Spinal cord (tissue), 10 donors: ENCODE measurements around the gene IGDCC3. TPM values are rescaled to one million over a fixed set of nuclear protein-coding genes. Genes with fewer than 3 reads are reported as not detected.

Source experiments
- DNase-seq, 6 donors: peaks; one replicate each; pipeline versions ENCODE4 v3.0.0 to v3.0.0-alpha.2; 2013 to 2015; ENCODE audit warnings: low spot score in 6 of 6, low read depth in 4 of 6
- H3K27ac ChIP-seq: one replicate; pipeline ENCODE4 v1.5.1; 2013; ENCODE audit warnings: low read depth, low read length, control low read depth
- H3K27me3 ChIP-seq: one replicate; pipeline ENCODE4 v1.6.1; 2013; ENCODE audit warnings: low read length; ENCODE audit not compliant: control insufficient read depth, insufficient read depth
- H3K36me3 ChIP-seq: one replicate; pipeline ENCODE4 v1.6.1; 2013; ENCODE audit warnings: low read length; ENCODE audit not compliant: control insufficient read depth, insufficient read depth
- H3K4me1 ChIP-seq: one replicate; pipeline ENCODE4 v1.6.1; 2013; ENCODE audit warnings: low read length; ENCODE audit not compliant: control insufficient read depth, insufficient read depth
- H3K4me3 ChIP-seq: one replicate; pipeline ENCODE4 v1.5.1; 2013; ENCODE audit warnings: low read depth, low read length, control low read depth
- H3K9me3 ChIP-seq: one replicate; pipeline ENCODE4 v1.6.1; 2013; ENCODE audit warnings: low read length; ENCODE audit not compliant: control insufficient read depth, insufficient read depth
- WGBS: methylation state at CpG from one replicate; pipeline ENCODE4 v1.1.5; 2013; ENCODE audit warnings: missing lambda C conversion rate; ENCODE audit not compliant: insufficient coverage; 5-methylcytosine and 5-hydroxymethylcytosine counted together
- polyA plus RNA-seq, 2 donors: library from polyadenylated mRNA; unstranded; fragments of 120-200 nt; gene quantifications; one replicate each; pipeline ENCODE4 v1.2.1, GENCODE V29; 2013; ENCODE audit not compliant: insufficient read length in 2 of 2
- total RNA-seq, 2 donors: library from RNA; depleted of rRNA in 1 of 2; stranded (reverse); fragments of 120-200 nt in 1 of 2; fragments of >200 nt in 1 of 2; gene quantifications; one replicate each; pipeline versions ENCODE4 v1.2.3 to v1.2.4, GENCODE V29; 2013 to 2014
- donor health status: healthy.

Gene IGDCC3
- total and polyA plus RNA-seq, 4 donors: 3.6 to 20.7 (median 10.9) TPM

GRCh38 chr15:65368302-65369211 is 9.2 kb downstream of the IGDCC3 start:
- Histone ChIP-seq H3K9me3 (no peaks in the 10 kb centered on the region), H3K27me3 (no peaks in the 10 kb centered on the region), H3K4me1 (peaks cover 68% of the 10 kb centered on the region), H3K4me3 (no peak overlapping the region), H3K27ac (peak overlapping the region; percentile 85), H3K36me3 (peaks cover 39% of the 10 kb centered on the region)
- WGBS: 2% methylated on average over 6 of the region's 12 CpGs
- peak in 3 of 6 donors; percentile 68 to 93 (median 91) for DNase-seq

- Histone ChIP-seq H3K4me1 (peaks cover 58% of the 10 kb centered on the region), H3K9me3 (no peaks in the 10 kb centered on the region), H3K36me3 (peaks cover 36% of the 10 kb centered on the region), H3K4me3 (no peak overlapping the region), H3K27me3 (no peaks in the 10 kb centered on the region), H3K27ac (no peak overlapping the region)
- no peak for DNase-seq
- WGBS: 82% methylated on average over 3 of the region's 7 CpGs
These were observed 11.5 kb downstream of the IGDCC3 start for GRCh38 chr15:65366122-65366892.

- Histone ChIP-seq H3K4me1 (peaks cover 58% of the 10 kb centered on the region), H3K27me3 (no peaks in the 10 kb centered on the region), H3K9me3 (no peaks in the 10 kb centered on the region), H3K36me3 (peaks cover 36% of the 10 kb centered on the region), H3K4me3 (no peak overlapping the region), H3K27ac (no peak overlapping the region)
- DNase-seq: no peak
- WGBS: 58% methylated on average over 2 of the region's 2 CpGs
These were observed 12.6 kb downstream of the IGDCC3 start for GRCh38 chr15:65365229-65365628.

GRCh38 chr15:65363766-65364165 is 14.0 kb downstream of the IGDCC3 start:
- H3K36me3 ChIP-seq: peaks cover 34% of the 10 kb centered on the region
- H3K4me3 ChIP-seq: no peak overlapping the region
- peaks cover 48% of the 10 kb centered on the region for H3K4me1 ChIP-seq
- 93% methylated on average over 1 of the region's 2 CpGs for whole genome bisulfite sequencing
- H3K9me3 ChIP-seq: no peaks in the 10 kb centered on the region
- H3K27me3 ChIP-seq: no peaks in the 10 kb centered on the region
- H3K27ac ChIP-seq: no peak overlapping the region
- DNase-seq: no peak

- no peak for DNase-seq
These were observed 14.5 kb downstream of the IGDCC3 start for GRCh38 chr15:65363306-65363705.

GRCh38 chr15:65362491-65362890 is 15.3 kb downstream of the IGDCC3 start:
- peaks cover 35% of the 10 kb centered on the region for H3K4me1 ChIP-seq
- no peak overlapping the region for H3K4me3 ChIP-seq
- no peak overlapping the region for H3K27ac ChIP-seq
- peaks cover 34% of the 10 kb centered on the region for H3K36me3 ChIP-seq
- DNase-seq: no peak
- no peaks in the 10 kb centered on the region for H3K9me3 ChIP-seq
- H3K27me3 ChIP-seq: no peaks in the 10 kb centered on the region
- WGBS: 78% methylated on average over 5 of the region's 8 CpGs

More at GRCh38 chr15:65363306-65363705, 14.5 kb downstream of the IGDCC3 start:
- Histone ChIP-seq H3K36me3 (peaks cover 34% of the 10 kb centered on the region), H3K4me1 (peaks cover 43% of the 10 kb centered on the region), H3K27ac (no peak overlapping the region), H3K4me3 (no peak overlapping the region), H3K27me3 (no peaks in the 10 kb centered on the region), H3K9me3 (no peaks in the 10 kb centered on the region)
- WGBS: 65% methylated on average over 3 of the region's 7 CpGs

GRCh38 chr15:65361708-65362459 is 15.9 kb downstream of the IGDCC3 start:
- Histone ChIP-seq H3K4me3 (no peak overlapping the region), H3K27me3 (no peaks in the 10 kb centered on the region), H3K9me3 (no peaks in the 10 kb centered on the region), H3K36me3 (peaks cover 33% of the 10 kb centered on the region), H3K27ac (no peak overlapping the region), H3K4me1 (peaks cover 32% of the 10 kb centered on the region)
- WGBS: 39% methylated on average over 27 of the region's 32 CpGs
- peak in 1 of 6 donors; percentile 31 for DNase-seq

GRCh38 chr15:65360506-65360905 is 17.3 kb downstream of the IGDCC3 start:
- Histone ChIP-seq H3K4me3 (no peak overlapping the region), H3K4me1 (peaks cover 31% of the 10 kb centered on the region), H3K27ac (no peak overlapping the region), H3K9me3 (no peaks in the 10 kb centered on the region), H3K27me3 (no peaks in the 10 kb centered on the region), H3K36me3 (peaks cover 28% of the 10 kb centered on the region)
- no CpG with 5 or more reads among the region's 1 CpG for WGBS
- DNase-seq: peak in 1 of 6 donors; percentile 64

- H3K36me3 ChIP-seq: peaks cover under 1% of the 10 kb centered on the region
- WGBS: 3% methylated on average over 10 of the region's 17 CpGs
- peak overlapping the region; percentile 49 for H3K4me3 ChIP-seq
- no peaks in the 10 kb centered on the region for H3K27me3 ChIP-seq
- peaks cover 16% of the 10 kb centered on the region for H3K4me1 ChIP-seq
- H3K9me3 ChIP-seq: peaks cover 2% of the 10 kb centered on the region
- DNase-seq: peak in 1 of 6 donors; percentile 79
- H3K27ac ChIP-seq: peak overlapping the region; percentile 81
These were observed 21.8 kb downstream of the IGDCC3 start for GRCh38 chr15:65355988-65356353.
